GM12878 (cell line): ENCODE measurements around the gene ANXA11. TPM values are rescaled to one million over a fixed set of nuclear protein-coding genes. Genes with fewer than 3 reads are reported as not detected.

Source experiments
- ATAC-seq: fragments of 200-7000 bp; cut with Tn5 transposase; 3 replicates; pipeline ENCODE4 v1.9.1; 2020; ENCODE audit warnings: mild to moderate bottlenecking, moderate library complexity
- BruUV-seq: library from RNA; stranded (reverse); fragments of 400-500 nt; replicated peaks from 2 replicates; lab custom pipeline; 2021; lab: Mats Ljungman, UMichigan
- CTCF ChIA-PET: fragments of 300-600 bp; sonication (Branson Sonifier 250); formaldehyde crosslinking; extraction: SDS; loops from one replicate; lab custom pipeline; 2021; ENCODE audit warnings: inconsistent platforms; lab: Yijun Ruan, JAX
- POLR2A ChIA-PET: fragments of 350-600 bp; formaldehyde crosslinking; extraction: SDS; loops from one replicate; lab custom pipeline; 2021; ENCODE audit warnings: inconsistent platforms; lab: Charles Lee
- RAD21 ChIA-PET: fragments of 300-600 bp; sonication (Branson Sonifier 250); formaldehyde crosslinking; loops from one replicate; lab custom pipeline; 2023; ENCODE audit warnings: antibody characterized with exemption; ENCODE audit not compliant: unreplicated experiment; lab: Charles Lee
- SMC1A ChIA-PET: fragments of 300-600 bp; sonication (Branson Sonifier 250); formaldehyde crosslinking; loops from one replicate; lab custom pipeline; 2023; ENCODE audit not compliant: unreplicated experiment, uncharacterized antibody; lab: Charles Lee
- DNase-seq: peaks from one replicate; pipeline ENCODE4 v3.0.0-alpha.2; 2011; ENCODE audit warnings: low read depth, low spot score
- FAIRE-seq: peaks from 3 replicates; lab custom pipeline; 2011; peaks lifted over from hg19 to GRCh38; lab: Jason Lieb, UNC
- H2AFZ ChIP-seq: 2 replicates; pipeline ENCODE4 v1.6.0; 2011; ENCODE audit warnings: low read depth, low read length, control low read depth; ENCODE audit not compliant: control insufficient read depth
- H3K27ac ChIP-seq: 2 replicates; pipeline ENCODE4 v1.5.1; 2011; ENCODE audit warnings: control low read depth; ENCODE audit not compliant: control insufficient read depth, insufficient read depth
- H3K27me3 ChIP-seq, 2 experiments: replicated peaks in 1 of 2; 2 replicates each; pipeline versions ENCODE4 v1.6.0 to v1.6.1; 2011; ENCODE audit warnings: low read length in 1 of 2; ENCODE audit not compliant: control insufficient read depth in 2 of 2, insufficient read depth in 2 of 2
- H3K36me3 ChIP-seq, 2 experiments: 2 replicates each; pipeline ENCODE4 v1.5.1; 2011; ENCODE audit warnings: low read length in 1 of 2; ENCODE audit not compliant: control insufficient read depth in 2 of 2, insufficient read depth in 2 of 2
- H3K4me1 ChIP-seq: 2 replicates; pipeline ENCODE4 v1.6.1; 2011; ENCODE audit warnings: mild to moderate bottlenecking, low read length, moderate library complexity, mixed read lengths; ENCODE audit not compliant: control insufficient read depth, insufficient read depth
- H3K4me2 ChIP-seq: 2 replicates; pipeline ENCODE4 v1.6.0; 2011; ENCODE audit warnings: control low read depth; ENCODE audit not compliant: control insufficient read depth, insufficient read depth
- H3K4me3 ChIP-seq: fragments of 200-600 bp; sonication (generic); 2 replicates; pipeline ENCODE4 v1.5.1; 2016
- H3K79me2 ChIP-seq: 2 replicates; pipeline ENCODE4 v1.6.0; 2011; ENCODE audit warnings: low read length; ENCODE audit not compliant: control insufficient read depth, insufficient read depth
- H3K9ac ChIP-seq: 2 replicates; pipeline ENCODE4 v1.8.0; 2011; ENCODE audit warnings: low read length, control low read depth, mixed read lengths; ENCODE audit not compliant: control insufficient read depth, insufficient read depth
- H3K9me3 ChIP-seq: replicated peaks from 3 replicates; pipeline ENCODE4 v1.5.1; 2011; ENCODE audit warnings: mild to moderate bottlenecking, low read length; ENCODE audit not compliant: control insufficient read depth, insufficient read depth
- H4K20me1 ChIP-seq: 2 replicates; pipeline ENCODE4 v1.6.0; 2011; ENCODE audit not compliant: control insufficient read depth, insufficient read depth
- ASH2L ChIP-seq: fragments of 300-600, 200-600 bp; sonication (generic); IDR thresholded peaks from 2 replicates; pipeline ENCODE4 v1.6.1; 2017; ENCODE audit warnings: low read depth, mild to moderate bottlenecking, borderline replicate concordance
- ATF3 ChIP-seq: IDR thresholded peaks from 2 replicates; pipeline ENCODE4 v1.6.1; 2011; ENCODE audit warnings: low read depth, mild to moderate bottlenecking, low read length, moderate library complexity, borderline replicate concordance; ENCODE audit errors: extremely low read depth
- BCL11A ChIP-seq: IDR thresholded peaks from 2 replicates; pipeline ENCODE4 v1.6.1; 2011; ENCODE audit warnings: low read depth, low read length
- CREB1 ChIP-seq: IDR thresholded peaks from 2 replicates; pipeline ENCODE4 v1.6.1; 2012; ENCODE audit warnings: low read depth, mild to moderate bottlenecking, inconsistent platforms
- FOXK2 ChIP-seq: fragments of 450-650 bp; IDR thresholded peaks from 2 replicates; pipeline ENCODE4 v1.6.1; 2017; ENCODE audit warnings: mild to moderate bottlenecking, moderate library complexity
- HDAC2 ChIP-seq: fragments of 200-600 bp; sonication (generic); IDR thresholded peaks from 2 replicates; pipeline ENCODE4 v1.6.1; 2017
- IKZF2 ChIP-seq, 2 experiments: fragments of 450-650 bp; IDR thresholded peaks; 2 replicates each; pipeline ENCODE4 v1.6.1; 2017; ENCODE audit warnings: mild to moderate bottlenecking in 2 of 2, moderate library complexity in 2 of 2
- IRF4 ChIP-seq: IDR thresholded peaks from 2 replicates; pipeline ENCODE4 v1.6.1; 2011; ENCODE audit warnings: low read depth, low read length
- MEF2B ChIP-seq: fragments of 450-650 bp; IDR thresholded peaks from 2 replicates; pipeline ENCODE4 v1.6.1; 2018; ENCODE audit warnings: mild to moderate bottlenecking, moderate library complexity; ENCODE audit not compliant: partially characterized antibody, poor library complexity, severe bottlenecking
- NFYB ChIP-seq: IDR thresholded peaks from 2 replicates; pipeline ENCODE4 v1.6.1; 2011; ENCODE audit warnings: low read depth, mild to moderate bottlenecking, low read length, improper control_type of control experiment, moderate library complexity; ENCODE audit not compliant: insufficient read depth
- POLR2A ChIP-seq: IDR thresholded peaks from 2 replicates; pipeline ENCODE4 v1.6.1; 2011; ENCODE audit warnings: low read depth, mild to moderate bottlenecking, low read length
- POLR2AphosphoS2 ChIP-seq: IDR thresholded peaks from 2 replicates; pipeline ENCODE4 v1.6.1; 2011; ENCODE audit warnings: low read depth, mild to moderate bottlenecking, low read length, improper control_type of control experiment, moderate library complexity
- SRF ChIP-seq, 2 experiments: IDR thresholded peaks; 2 replicates each; pipeline ENCODE4 v1.6.1; 2011; ENCODE audit warnings: low read depth in 2 of 2, low read length in 2 of 2, mild to moderate bottlenecking in 1 of 2, moderate library complexity in 1 of 2
- USF1 ChIP-seq: IDR thresholded peaks from 2 replicates; pipeline ENCODE4 v1.6.1; 2011; ENCODE audit warnings: borderline replicate concordance, low read depth, mild to moderate bottlenecking, moderate library complexity, mixed read lengths, low read length; ENCODE audit not compliant: insufficient read depth; ENCODE audit errors: extremely low read length
- YBX1 ChIP-seq: fragments of 450-650 bp; IDR thresholded peaks from 2 replicates; pipeline ENCODE4 v1.6.1; 2016; ENCODE audit warnings: antibody characterized with exemption
- ZNF274 ChIP-seq: IDR thresholded peaks from one replicate; pipeline ENCODE4 v1.8.0; 2011; ENCODE audit not compliant: insufficient read length, insufficient read depth
- WGBS: methylation state at CpG from one replicate; pipeline ENCODE4 v1.1.6; 2016; ENCODE audit warnings: low lambda C conversion rate; ENCODE audit not compliant: insufficient replicate concordance, insufficient coverage; ENCODE audit errors: missing lambda C conversion rate; 5-methylcytosine and 5-hydroxymethylcytosine counted together
- in situ Hi-C: fragments of 300-500 bp; cut with MboI; formaldehyde crosslinking; loops from 9 replicates; pipeline ENCODE4 v1.14.3; 2018; ENCODE audit warnings: mixed read lengths
- intact Hi-C: fragments of 100-400 bp; cut with micrococcal nuclease; formaldehyde crosslinking; loops from one replicate; pipeline ENCODE4 v1.14.2; 2022; ENCODE audit not compliant: unreplicated experiment
- polyA plus RNA-seq, 11 experiments: library from polyadenylated mRNA; depleted of rRNA in 4 of 11; unstranded in 6 of 11; stranded (reverse) in 5 of 11; fragments of >200 nt; fragmentation: Nextera tagmentation in 4 of 11; fragmentation: Illumina TruSeq in 1 of 11; extraction: Ambion mirVana in 4 of 11; extraction: Trizol in 1 of 11; gene quantifications; 1 replicate in 1 of 11; 2 replicates in 10 of 11; pipeline versions ENCODE4 v1.2.1 to v1.2.3, GENCODE V29; 2011 to 2016; ENCODE audit warnings: inconsistent platforms in 2 of 11, missing spikeins in 2 of 11, low read depth in 1 of 11
- total RNA-seq, 4 experiments: library from RNA; depleted of rRNA in 3 of 4; stranded (reverse); fragments of >200 nt in 3 of 4; fragmentation: Illumina TruSeq in 1 of 4; extraction: Trizol in 1 of 4; gene quantifications; 2 replicates each; pipeline versions ENCODE4 v1.2.1 to v1.2.3, GENCODE V29; 2013 to 2021
- TF ChIP-seq, protein P1 (sequence below): fragments of 450-650 bp; IDR thresholded peaks from 2 replicates; pipeline ENCODE4 v1.6.1; 2014; ENCODE audit warnings: mild to moderate bottlenecking

The ANXA11 gene
- total and polyA plus RNA-seq, 10 of the 15 experiments (the other 5 are each of a cell fraction or from before 2014, with no cell fraction given): 25.0 to 129 (median 72.2) TPM

DNA sequence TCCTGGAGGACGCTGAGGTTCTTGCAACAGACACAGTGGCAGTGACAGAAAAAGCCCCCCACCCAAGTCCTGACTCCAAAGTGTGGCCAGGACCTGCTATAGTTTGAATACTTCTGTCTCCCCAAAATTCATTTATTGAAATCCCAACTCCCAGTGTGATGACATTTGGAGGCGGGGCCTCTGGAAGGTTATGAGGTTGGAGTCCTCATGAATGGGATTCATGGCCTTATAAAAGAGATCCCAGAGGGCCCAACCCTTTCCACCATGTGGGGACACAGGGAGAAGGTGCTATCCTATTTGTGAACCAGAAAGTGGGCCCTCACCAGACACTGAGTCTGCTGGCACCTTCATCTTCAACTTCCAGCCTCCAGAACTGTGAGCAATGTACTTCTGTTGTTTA, 18.3 kb downstream of the ANXA11 start:
- ChIA-PET POLR2A (interaction anchor here (0.9 to 1.7 kb wide), 7 partner anchors 9 to 104 kb away, joined by 3 to 18 read pairs (median 5); partner anchors contain the start of gene ANXA11), RAD21 (interaction anchor here (2.0 to 2.8 kb wide), 3 partner anchors 10 to 35 kb away, joined by 7 to 59 read pairs (median 30); partner anchors contain the start of gene ANXA11), CTCF (interaction anchor here (0.7 to 2.5 kb wide), 8 partner anchors 10 to 43 kb away, joined by 3 to 23 read pairs (median 5); partner anchors contain the start of gene ANXA11), SMC1A (interaction anchor here (0.7 to 1.8 kb wide), 8 partner anchors 9 to 108 kb away, joined by 3 to 29 read pairs (median 3); no protein-coding TSS in a partner anchor)
- Histone ChIP-seq H3K9me3 (no peaks in the 10 kb centered on the region), H3K27me3 (no peaks in the 10 kb centered on the region), H3K79me2 (peaks cover 46% of the 10 kb centered on the region), H3K4me1 (peaks cover 22% of the 10 kb centered on the region), H3K27ac (peak overlapping the region; percentile 69; the same call in 1 of the 2 replicates), H3K4me2 (peak overlapping the region; percentile 89), H4K20me1 (no peaks in the 10 kb centered on the region), H3K36me3 (peaks cover 3 to 11% of the 10 kb centered on the region in 2 experiments; a peak in 2 of 4 replicates), H3K4me3 (no peak overlapping the region; the same call in 1 of the 2 replicates), H2AFZ (no peak overlapping the region), H3K9ac (no peak overlapping the region)
- intact Hi-C loops: loop anchor here (1.0 kb wide), 1 partner anchor 16 kb away; no protein-coding TSS in a partner anchor
- in situ Hi-C loops: no loop called here
- no peak for TF ChIP-seq IRF4
- TF ChIP-seq ATF3: no peak
- TF ChIP-seq, protein P1, sequence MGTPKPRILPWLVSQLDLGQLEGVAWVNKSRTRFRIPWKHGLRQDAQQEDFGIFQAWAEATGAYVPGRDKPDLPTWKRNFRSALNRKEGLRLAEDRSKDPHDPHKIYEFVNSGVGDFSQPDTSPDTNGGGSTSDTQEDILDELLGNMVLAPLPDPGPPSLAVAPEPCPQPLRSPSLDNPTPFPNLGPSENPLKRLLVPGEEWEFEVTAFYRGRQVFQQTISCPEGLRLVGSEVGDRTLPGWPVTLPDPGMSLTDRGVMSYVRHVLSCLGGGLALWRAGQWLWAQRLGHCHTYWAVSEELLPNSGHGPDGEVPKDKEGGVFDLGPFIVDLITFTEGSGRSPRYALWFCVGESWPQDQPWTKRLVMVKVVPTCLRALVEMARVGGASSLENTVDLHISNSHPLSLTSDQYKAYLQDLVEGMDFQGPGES: no peak
- TF ChIP-seq POLR2AphosphoS2: no peak
- no peak for TF ChIP-seq ASH2L
- TF ChIP-seq MEF2B: no peak
- TF ChIP-seq NFYB: no peak
- TF ChIP-seq FOXK2: no peak
- no peak for TF ChIP-seq USF1
- TF ChIP-seq SRF (IDR thresholded peaks at IDR 0.05; ENCODE audit: low read depth in 2 of 2, low read length in 2 of 2): no peak
- no peak for TF ChIP-seq HDAC2
- no peak for TF ChIP-seq CREB1
- TF ChIP-seq ZNF274: no peak
- TF ChIP-seq BCL11A: no peak
- no peak for TF ChIP-seq POLR2A
- no peak for TF ChIP-seq YBX1
- TF ChIP-seq IKZF2 (IDR thresholded peaks at IDR 0.05): no peak
- FAIRE-seq (no peak), ATAC-seq (no peak), DNase-seq (no peak)
- WGBS: 100% methylated on average over 2 of the region's 2 CpGs
- BruUV-seq: no TSS peak
